PFSK-1 (cell line): Measurements from ENCODE around the gene POU2F1.

Source experiments
- FOXP2 ChIP-seq: optimal IDR thresholded peaks from 2 replicates; pipeline ENCODE3; 2011; ENCODE audit warnings: borderline replicate concordance, control low read depth, inconsistent platforms; ENCODE audit not compliant: insufficient read depth; ENCODE audit errors: extremely low read length, extremely low read depth
- POLR2AphosphoS5 ChIP-seq: IDR thresholded peaks from 2 replicates; pipeline ENCODE4 v1.6.1; 2012; ENCODE audit warnings: low read depth, mild to moderate bottlenecking, control low read depth, low read length, moderate library complexity
- REST ChIP-seq, 2 experiments: IDR thresholded peaks; 2 replicates each; pipeline versions ENCODE4 v1.6.1 to v1.8.0; 2011 to 2012; ENCODE audit warnings: low read depth in 2 of 2, low read length in 2 of 2, control low read depth in 1 of 2, inconsistent platforms in 1 of 2, mild to moderate bottlenecking in 1 of 2, moderate library complexity in 1 of 2; ENCODE audit not compliant: insufficient read depth in 1 of 2
- SIN3A ChIP-seq: IDR thresholded peaks from 2 replicates; pipeline ENCODE4 v1.6.1; 2012; ENCODE audit warnings: mild to moderate bottlenecking, low read length, moderate library complexity, borderline replicate concordance; ENCODE audit not compliant: insufficient read depth
- TAF1 ChIP-seq: IDR thresholded peaks from 2 replicates; pipeline ENCODE4 v1.6.1; 2012; ENCODE audit warnings: low read length, control low read depth, borderline replicate concordance; ENCODE audit not compliant: insufficient read depth

The POU2F1 gene

GRCh38 chr1:167314671-167315070, 94.0 kb downstream of the POU2F1 start:
- no peak for TF ChIP-seq FOXP2

- TF ChIP-seq SIN3A (no peak), FOXP2 (no peak), POLR2AphosphoS5 (no peak), REST (IDR thresholded peaks at IDR 0.05; ENCODE audit: insufficient read depth in 1 of 2, low read depth in 2 of 2, low read length in 2 of 2) (no peak), TAF1 (no peak)
Observed at GRCh38 chr1:167317463-167317862, 96.8 kb downstream of the POU2F1 start.

- TF ChIP-seq POLR2AphosphoS5 (no peak), TAF1 (no peak), SIN3A (no peak), REST (IDR thresholded peaks at IDR 0.05; ENCODE audit: insufficient read depth in 1 of 2, low read depth in 2 of 2, low read length in 2 of 2) (no peak), FOXP2 (no peak)
Observed at GRCh38 chr1:167322483-167322882, 101.8 kb downstream of the POU2F1 start.

- TF ChIP-seq POLR2AphosphoS5 (no peak), TAF1 (no peak), REST (IDR thresholded peaks at IDR 0.05; ENCODE audit: insufficient read depth in 1 of 2, low read depth in 2 of 2, low read length in 2 of 2) (no peak), FOXP2 (no peak), SIN3A (no peak)
Observed at GRCh38 chr1:167325151-167325550, 104.5 kb downstream of the POU2F1 start.

- TF ChIP-seq POLR2AphosphoS5: no peak
- no peak for TF ChIP-seq TAF1
- TF ChIP-seq FOXP2: no peak
- TF ChIP-seq REST (IDR thresholded peaks at IDR 0.05; ENCODE audit: insufficient read depth in 1 of 2, low read depth in 2 of 2, low read length in 2 of 2): no peak
- TF ChIP-seq SIN3A: no peak
Observed at GRCh38 chr1:167328306-167328815, 107.7 kb downstream of the POU2F1 start.
